Choroid plexus epithelial cell (primary cell): ENCODE measurements around the gene CDH4.

ENCODE experiments used
- DNase-seq: peaks from one replicate; pipeline ENCODE4 v3.0.0-alpha.2; 2010; ENCODE audit warnings: low read depth
- H3K4me3 ChIP-seq: 2 replicates; pipeline ENCODE4 v1.5.1; 2011; ENCODE audit warnings: low read depth, mild to moderate bottlenecking, control low read depth, low read length, moderate library complexity
- CTCF ChIP-seq: conservative IDR thresholded peaks from 2 replicates; pipeline ENCODE4 v1.5.1; 2011; ENCODE audit warnings: low read depth, mild to moderate bottlenecking, control low read depth, inconsistent platforms, low read length, moderate library complexity

The CDH4 gene

GRCh38 chr20:61985096-61985495 lies 733.0 kb downstream of the CDH4 start:
- no peak overlapping the region for H3K4me3 ChIP-seq
- no peak for DNase-seq
- no peak for TF ChIP-seq CTCF

GRCh38 chr20:61986762-61987321 lies 734.8 kb downstream of the CDH4 start:
- H3K4me3 ChIP-seq = no peak overlapping the region
- no peak for DNase-seq

GRCh38 chr20:61988665-61989064 lies 736.6 kb downstream of the CDH4 start:
- no peak overlapping the region for H3K4me3 ChIP-seq
- no peak for TF ChIP-seq CTCF
- no peak for DNase-seq

More at GRCh38 chr20:61986762-61987321, 734.8 kb downstream of the CDH4 start:
- no peak for TF ChIP-seq CTCF

GRCh38 chr20:61989741-61990140 lies 737.7 kb downstream of the CDH4 start:
- TF ChIP-seq CTCF = no peak
- H3K4me3 ChIP-seq = no peak overlapping the region
- no peak for DNase-seq
